SK-N-SH (cell line): Measurements from ENCODE around the gene MYOZ2. TPM values are rescaled to one million over a fixed set of nuclear protein-coding genes. Genes with fewer than 3 reads are reported as not detected.

Experiments used
- CTCF ChIA-PET: fragments of 300-600, 350-600 bp; formaldehyde crosslinking; extraction: SDS; loops from one replicate; lab custom pipeline; 2021; lab: Yijun Ruan, JAX
- POLR2A ChIA-PET: fragments of 350-600 bp; sonication (Branson Sonifier 250); formaldehyde crosslinking; extraction: SDS; loops from one replicate; lab custom pipeline; 2020; ENCODE audit warnings: antibody characterized with exemption, inconsistent platforms; lab: Yijun Ruan, JAX
- DNase-seq: peaks from one replicate; pipeline ENCODE4 v3.0.0; 2012
- H2AFZ ChIP-seq: fragments of 200-600 bp; sonication (generic); 2 replicates; pipeline ENCODE4 v1.8.1; 2016; ENCODE audit warnings: antibody characterized with exemption, mild to moderate bottlenecking, low read depth
- H3F3A ChIP-seq: fragments of 200-600 bp; sonication (generic); replicated peaks from 2 replicates; pipeline ENCODE3; 2016; ENCODE audit warnings: antibody characterized with exemption, mild to moderate bottlenecking; ENCODE audit not compliant: insufficient read depth
- H3K27ac ChIP-seq, 2 experiments: fragments of 200-500 bp in 1 of 2; fragments of 200-600 bp in 1 of 2; sonication (Bioruptor generic) in 1 of 2; sonication (generic), shearing (Covaris generic) in 1 of 2; 2 replicates each; pipeline versions ENCODE4 v1.5.1 to v1.6.1; 2014 to 2016; ENCODE audit warnings: low read depth in 2 of 2, inconsistent platforms in 1 of 2, low read length in 1 of 2, mild to moderate bottlenecking in 1 of 2, mixed read lengths in 1 of 2
- H3K27me3 ChIP-seq: fragments of 200-600 bp; sonication (generic), shearing (Covaris generic); 2 replicates; pipeline ENCODE4 v1.6.1; 2016; ENCODE audit warnings: mixed run types; ENCODE audit not compliant: insufficient read depth
- H3K36me3 ChIP-seq, 2 experiments: fragments of 200-500 bp in 1 of 2; fragments of 200-600 bp in 1 of 2; sonication (Bioruptor generic) in 1 of 2; sonication (generic) in 1 of 2; replicated peaks in 1 of 2; 2 replicates each; pipeline versions ENCODE3 to v1.5.1; 2014 to 2016; ENCODE audit warnings: low read length in 1 of 2, mild to moderate bottlenecking in 1 of 2; ENCODE audit not compliant: insufficient read depth in 2 of 2, control insufficient read depth in 1 of 2
- H3K4me1 ChIP-seq, 2 experiments: fragments of 200-500 bp in 1 of 2; fragments of 200-600 bp in 1 of 2; sonication (Bioruptor generic) in 1 of 2; sonication (generic), shearing (Covaris generic) in 1 of 2; 2 replicates each; pipeline versions ENCODE4 v1.5.1 to v1.6.1; 2014 to 2016; ENCODE audit warnings: low read depth in 1 of 2, low read length in 1 of 2, mixed run types in 1 of 2; ENCODE audit not compliant: insufficient read depth in 2 of 2, control insufficient read depth in 1 of 2
- H3K4me2 ChIP-seq: fragments of 200-600 bp; sonication (generic), shearing (Covaris generic); 2 replicates; pipeline ENCODE4 v1.6.1; 2017; ENCODE audit warnings: mixed run types
- H3K4me3 ChIP-seq, 2 experiments: fragments of 200-500 bp in 1 of 2; fragments of 200-600 bp in 1 of 2; sonication (Bioruptor generic) in 1 of 2; sonication (generic), shearing (Covaris generic) in 1 of 2; 2 replicates each; pipeline versions ENCODE4 v1.5.1 to v1.8.1; 2014 to 2016; ENCODE audit warnings: low read depth in 2 of 2, inconsistent platforms in 1 of 2, low read length in 1 of 2, mild to moderate bottlenecking in 1 of 2, mixed read lengths in 1 of 2, moderate library complexity in 1 of 2
- H3K79me2 ChIP-seq: fragments of 200-600 bp; sonication (generic); 2 replicates; pipeline ENCODE4 v1.8.1; 2017; ENCODE audit warnings: mild to moderate bottlenecking; ENCODE audit not compliant: insufficient read depth
- H3K9ac ChIP-seq: fragments of 200-600 bp; sonication (generic); 2 replicates; pipeline ENCODE4 v1.6.1; 2017; ENCODE audit warnings: mixed run types
- H3K9me2 ChIP-seq: fragments of 200-600 bp; sonication (generic); 2 replicates; pipeline ENCODE4 v1.6.1; 2017; ENCODE audit warnings: mixed run types
- H3K9me3 ChIP-seq: fragments of 200-600 bp; sonication (generic); 2 replicates; pipeline ENCODE4 v1.6.1; 2017; ENCODE audit warnings: mixed run types, mild to moderate bottlenecking, moderate library complexity
- H4K20me1 ChIP-seq: fragments of 200-600 bp; sonication (generic); 2 replicates; pipeline ENCODE4 v1.6.1; 2017; ENCODE audit warnings: mild to moderate bottlenecking, mixed run types; ENCODE audit not compliant: insufficient read depth
- CTCF ChIP-seq: fragments of 200-600 bp; sonication (generic); IDR thresholded peaks from 2 replicates; pipeline ENCODE4 v1.6.1; 2017; ENCODE audit warnings: antibody characterized with exemption, mild to moderate bottlenecking, moderate library complexity
- ELF1 ChIP-seq: IDR thresholded peaks from 2 replicates; pipeline ENCODE4 v1.4.0; 2012
- EP300 ChIP-seq, 2 experiments: IDR thresholded peaks; 2 replicates each; pipeline versions ENCODE4 v1.4.0 to v1.6.1; 2012; ENCODE audit warnings: borderline replicate concordance in 1 of 2, low read depth in 1 of 2, low read length in 1 of 2
- FOSL2 ChIP-seq: IDR thresholded peaks from 2 replicates; pipeline ENCODE4 v1.4.0; 2012; ENCODE audit warnings: low read depth, mild to moderate bottlenecking, moderate library complexity, borderline replicate concordance
- FOXM1 ChIP-seq: IDR thresholded peaks from 2 replicates; pipeline ENCODE4 v1.4.0; 2012; ENCODE audit warnings: low read depth, mild to moderate bottlenecking
- GATA2 ChIP-seq: sonication (generic); formaldehyde crosslinking; IDR thresholded peaks from 2 replicates; pipeline ENCODE4 v1.5.0; 2020; ENCODE audit warnings: mild to moderate bottlenecking, missing genetic modification reagents
- JUND ChIP-seq: IDR thresholded peaks from 2 replicates; pipeline ENCODE4 v1.4.0; 2012
- MEF2A ChIP-seq: IDR thresholded peaks from 2 replicates; pipeline ENCODE4 v1.4.0; 2012; ENCODE audit warnings: low read depth, borderline replicate concordance
- NFIC ChIP-seq: IDR thresholded peaks from 2 replicates; pipeline ENCODE4 v1.4.0; 2012; ENCODE audit warnings: borderline replicate concordance
- POLR2AphosphoS5 ChIP-seq: IDR thresholded peaks from 2 replicates; pipeline ENCODE4 v1.6.1; 2012; ENCODE audit warnings: low read depth, low read length
- RAD21 ChIP-seq: IDR thresholded peaks from 2 replicates; pipeline ENCODE4 v1.6.1; 2012; ENCODE audit warnings: mild to moderate bottlenecking, low read length
- RCOR1 ChIP-seq: fragments of 150-350 bp; IDR thresholded peaks from 2 replicates; pipeline ENCODE4 v1.6.1; 2017; ENCODE audit warnings: antibody characterized with exemption, low read length
- RFX5 ChIP-seq: IDR thresholded peaks from 2 replicates; pipeline ENCODE4 v1.6.1; 2012; ENCODE audit warnings: mild to moderate bottlenecking, improper control_type of control experiment, low read length
- RXRA ChIP-seq: IDR thresholded peaks from 2 replicates; pipeline ENCODE4 v1.4.0; 2012; ENCODE audit warnings: low read depth, mild to moderate bottlenecking, borderline replicate concordance
- SMC3 ChIP-seq: IDR thresholded peaks from 2 replicates; pipeline ENCODE4 v1.6.1; 2012; ENCODE audit warnings: low read depth, low read length, improper control_type of control experiment
- TAF1 ChIP-seq: IDR thresholded peaks from 2 replicates; pipeline ENCODE4 v1.6.1; 2012; ENCODE audit warnings: low read depth, mild to moderate bottlenecking, low read length, moderate library complexity, borderline replicate concordance
- TCF12 ChIP-seq: IDR thresholded peaks from 2 replicates; pipeline ENCODE4 v1.4.0; 2012
- TEAD4 ChIP-seq: IDR thresholded peaks from 2 replicates; pipeline ENCODE4 v1.4.0; 2012; ENCODE audit warnings: mild to moderate bottlenecking, borderline replicate concordance; ENCODE audit not compliant: insufficient read depth
- WGBS: methylation state at CpG from one replicate; pipeline ENCODE4 v1.1.6; 2017; ENCODE audit warnings: low lambda C conversion rate; 5-methylcytosine and 5-hydroxymethylcytosine counted together
- polyA plus RNA-seq, 3 experiments: library from polyadenylated mRNA; depleted of rRNA; stranded (reverse); fragments of >200 nt; gene quantifications; 2 replicates each; pipeline ENCODE4 v1.2.3, GENCODE V29; 2012
- TF ChIP-seq, protein P1 (sequence below): fragments of 150-350 bp; IDR thresholded peaks from 2 replicates; pipeline ENCODE4 v1.6.1; 2017; ENCODE audit warnings: antibody characterized with exemption, low read length, low read depth, borderline replicate concordance
- TF ChIP-seq, protein P2 (sequence below): IDR thresholded peaks from 2 replicates; pipeline ENCODE4 v1.6.1; 2012; ENCODE audit warnings: mild to moderate bottlenecking, low read depth, low read length, moderate library complexity

MYOZ2 gene
- polyA plus RNA-seq, 1 of the 3 experiments (the other 2 are of a cell fraction): 0.26 TPM

DNA sequence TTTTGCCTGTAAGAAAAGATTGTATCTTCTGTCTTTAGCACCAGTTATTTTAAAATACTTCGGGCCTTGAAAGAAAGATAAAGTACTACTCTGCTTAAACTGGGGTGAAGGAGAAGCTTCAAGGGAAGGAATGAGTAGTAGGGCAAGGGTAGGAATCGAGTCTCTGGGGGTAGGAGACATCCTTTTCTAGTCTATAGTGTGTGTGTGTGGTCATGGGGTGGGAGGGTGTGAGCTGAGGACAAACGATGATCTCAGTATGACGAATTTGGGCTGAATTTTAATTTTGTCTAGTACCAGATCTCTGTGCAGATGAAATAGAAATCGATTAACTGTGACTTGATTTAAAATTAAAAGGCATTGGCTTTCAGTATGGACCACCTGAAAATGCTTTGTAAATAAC lies 3.3 kb upstream of the MYOZ2 start:
- Histone ChIP-seq H3K9me2 (no peaks in the 10 kb centered on the region), H3K9ac (no peak overlapping the region), H4K20me1 (no peaks in the 10 kb centered on the region), H3K27me3 (no peaks in the 10 kb centered on the region), H3K79me2 (no peaks in the 10 kb centered on the region), H3K9me3 (no peaks in the 10 kb centered on the region), H2AFZ (no peak overlapping the region), H3K4me3 (no peak overlapping the region), H3K36me3 (no peaks in the 10 kb centered on the region), H3K4me2 (no peak overlapping the region), H3F3A (peaks cover 4% of the 10 kb centered on the region), H3K4me1 (peaks cover 0 to 10% of the 10 kb centered on the region in 2 experiments; a peak in 3 of 4 replicates), H3K27ac (no peak overlapping the region)
- POLR2A ChIA-PET: no interaction called here
- 76% methylated on average over 5 of the region's 5 CpGs for WGBS
- CTCF ChIA-PET: no interaction called here
- no peak for DNase-seq
- TF ChIP-seq TCF12 (no peak), EP300 (IDR thresholded peaks at IDR 0.05; ENCODE audit: borderline replicate concordance in 1 of 2, low read depth in 1 of 2, low read length in 1 of 2) (no peak), SMC3 (no peak), ELF1 (no peak), JUND (no peak), RFX5 (no peak), RAD21 (no peak), NFIC (no peak), FOXM1 (no peak), RXRA (no peak), POLR2AphosphoS5 (no peak), TEAD4 (no peak), CTCF (no peak), GATA2 (CRISPR knock-in tag) (no peak), MEF2A (no peak), RCOR1 (no peak), TAF1 (no peak), FOSL2 (no peak)
- TF ChIP-seq, protein P1, sequence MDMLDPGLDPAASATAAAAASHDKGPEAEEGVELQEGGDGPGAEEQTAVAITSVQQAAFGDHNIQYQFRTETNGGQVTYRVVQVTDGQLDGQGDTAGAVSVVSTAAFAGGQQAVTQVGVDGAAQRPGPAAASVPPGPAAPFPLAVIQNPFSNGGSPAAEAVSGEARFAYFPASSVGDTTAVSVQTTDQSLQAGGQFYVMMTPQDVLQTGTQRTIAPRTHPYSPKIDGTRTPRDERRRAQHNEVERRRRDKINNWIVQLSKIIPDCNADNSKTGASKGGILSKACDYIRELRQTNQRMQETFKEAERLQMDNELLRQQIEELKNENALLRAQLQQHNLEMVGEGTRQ: no peak
- TF ChIP-seq, protein P2, sequence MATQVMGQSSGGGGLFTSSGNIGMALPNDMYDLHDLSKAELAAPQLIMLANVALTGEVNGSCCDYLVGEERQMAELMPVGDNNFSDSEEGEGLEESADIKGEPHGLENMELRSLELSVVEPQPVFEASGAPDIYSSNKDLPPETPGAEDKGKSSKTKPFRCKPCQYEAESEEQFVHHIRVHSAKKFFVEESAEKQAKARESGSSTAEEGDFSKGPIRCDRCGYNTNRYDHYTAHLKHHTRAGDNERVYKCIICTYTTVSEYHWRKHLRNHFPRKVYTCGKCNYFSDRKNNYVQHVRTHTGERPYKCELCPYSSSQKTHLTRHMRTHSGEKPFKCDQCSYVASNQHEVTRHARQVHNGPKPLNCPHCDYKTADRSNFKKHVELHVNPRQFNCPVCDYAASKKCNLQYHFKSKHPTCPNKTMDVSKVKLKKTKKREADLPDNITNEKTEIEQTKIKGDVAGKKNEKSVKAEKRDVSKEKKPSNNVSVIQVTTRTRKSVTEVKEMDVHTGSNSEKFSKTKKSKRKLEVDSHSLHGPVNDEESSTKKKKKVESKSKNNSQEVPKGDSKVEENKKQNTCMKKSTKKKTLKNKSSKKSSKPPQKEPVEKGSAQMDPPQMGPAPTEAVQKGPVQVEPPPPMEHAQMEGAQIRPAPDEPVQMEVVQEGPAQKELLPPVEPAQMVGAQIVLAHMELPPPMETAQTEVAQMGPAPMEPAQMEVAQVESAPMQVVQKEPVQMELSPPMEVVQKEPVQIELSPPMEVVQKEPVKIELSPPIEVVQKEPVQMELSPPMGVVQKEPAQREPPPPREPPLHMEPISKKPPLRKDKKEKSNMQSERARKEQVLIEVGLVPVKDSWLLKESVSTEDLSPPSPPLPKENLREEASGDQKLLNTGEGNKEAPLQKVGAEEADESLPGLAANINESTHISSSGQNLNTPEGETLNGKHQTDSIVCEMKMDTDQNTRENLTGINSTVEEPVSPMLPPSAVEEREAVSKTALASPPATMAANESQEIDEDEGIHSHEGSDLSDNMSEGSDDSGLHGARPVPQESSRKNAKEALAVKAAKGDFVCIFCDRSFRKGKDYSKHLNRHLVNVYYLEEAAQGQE: no peak
